ENCODE data around the gene TFF1.

TFF1 gene

GRCh38 chr21:42319851-42320572, 46.3 kb downstream of the TFF1 start:
- Mint-ChIP-seq H3K27ac (no peak overlapping the region), H3K4me1 (peaks cover 7% of the 10 kb centered on the region), H3K9me3 (peaks cover 3% of the 10 kb centered on the region), H3K4me3 (no peak overlapping the region), H3K27me3 (ENCODE audit: low read depth) (peaks cover 9% of the 10 kb centered on the region), H3K36me3 (ENCODE audit: low read depth) (no peaks in the 10 kb centered on the region)
- TF ChIP-seq CTCF (IDR thresholded peaks at IDR 0.05; ENCODE audit: unreplicated experiment in 3 of 3): no peak

GRCh38 chr21:42319376-42319775, 47.0 kb downstream of the TFF1 start:
- no peak for TF ChIP-seq CTCF (IDR thresholded peaks at IDR 0.05; ENCODE audit: unreplicated experiment in 3 of 3)
- peaks cover 9% of the 10 kb centered on the region for H3K27me3 Mint-ChIP-seq (ENCODE audit: low read depth)
- H3K4me3 Mint-ChIP-seq: no peak overlapping the region

GRCh38 chr21:42317826-42318746, 48.2 kb downstream of the TFF1 start:
- peaks cover 16% of the 10 kb centered on the region for H3K27me3 Mint-ChIP-seq (ENCODE audit: low read depth)
- no peaks in the 10 kb centered on the region for H3K9me3 Mint-ChIP-seq
- peaks cover 22% of the 10 kb centered on the region for H3K4me1 Mint-ChIP-seq
- H3K27ac Mint-ChIP-seq: no peak overlapping the region
- no peak overlapping the region for H3K4me3 Mint-ChIP-seq
- TF ChIP-seq CTCF (IDR thresholded peaks at IDR 0.05; ENCODE audit: unreplicated experiment in 3 of 3): no peak
- H3K36me3 Mint-ChIP-seq (ENCODE audit: low read depth): no peaks in the 10 kb centered on the region

More at GRCh38 chr21:42319376-42319775, 47.0 kb downstream of the TFF1 start:
- H3K27ac Mint-ChIP-seq: no peak overlapping the region
- H3K4me1 Mint-ChIP-seq: peaks cover 10% of the 10 kb centered on the region
- no peaks in the 10 kb centered on the region for H3K36me3 Mint-ChIP-seq (ENCODE audit: low read depth)
- peaks cover 1% of the 10 kb centered on the region for H3K9me3 Mint-ChIP-seq

- H3K4me1 Mint-ChIP-seq: peaks cover 22% of the 10 kb centered on the region
- no peak overlapping the region for H3K4me3 Mint-ChIP-seq
- no peak for TF ChIP-seq CTCF (IDR thresholded peaks at IDR 0.05; ENCODE audit: unreplicated experiment in 3 of 3)
- no peak overlapping the region for H3K27ac Mint-ChIP-seq
- no peaks in the 10 kb centered on the region for H3K9me3 Mint-ChIP-seq
- H3K36me3 Mint-ChIP-seq (ENCODE audit: low read depth): no peaks in the 10 kb centered on the region
- H3K27me3 Mint-ChIP-seq (ENCODE audit: low read depth): peaks cover 17% of the 10 kb centered on the region
Measured at GRCh38 chr21:42317341-42317741, 49.0 kb downstream of the TFF1 start.

GRCh38 chr21:42316891-42317290, 49.4 kb downstream of the TFF1 start:
- Mint-ChIP-seq H3K9me3 (no peaks in the 10 kb centered on the region), H3K27ac (no peak overlapping the region), H3K4me3 (no peak overlapping the region), H3K36me3 (ENCODE audit: low read depth) (no peaks in the 10 kb centered on the region), H3K4me1 (peaks cover 22% of the 10 kb centered on the region), H3K27me3 (ENCODE audit: low read depth) (peaks cover 21% of the 10 kb centered on the region)
- TF ChIP-seq CTCF (IDR thresholded peaks at IDR 0.05; ENCODE audit: unreplicated experiment in 3 of 3): no peak

Measured in nephron (organoid).